ENCODE data around the gene FSIP1.

The FSIP1 gene

DNA sequence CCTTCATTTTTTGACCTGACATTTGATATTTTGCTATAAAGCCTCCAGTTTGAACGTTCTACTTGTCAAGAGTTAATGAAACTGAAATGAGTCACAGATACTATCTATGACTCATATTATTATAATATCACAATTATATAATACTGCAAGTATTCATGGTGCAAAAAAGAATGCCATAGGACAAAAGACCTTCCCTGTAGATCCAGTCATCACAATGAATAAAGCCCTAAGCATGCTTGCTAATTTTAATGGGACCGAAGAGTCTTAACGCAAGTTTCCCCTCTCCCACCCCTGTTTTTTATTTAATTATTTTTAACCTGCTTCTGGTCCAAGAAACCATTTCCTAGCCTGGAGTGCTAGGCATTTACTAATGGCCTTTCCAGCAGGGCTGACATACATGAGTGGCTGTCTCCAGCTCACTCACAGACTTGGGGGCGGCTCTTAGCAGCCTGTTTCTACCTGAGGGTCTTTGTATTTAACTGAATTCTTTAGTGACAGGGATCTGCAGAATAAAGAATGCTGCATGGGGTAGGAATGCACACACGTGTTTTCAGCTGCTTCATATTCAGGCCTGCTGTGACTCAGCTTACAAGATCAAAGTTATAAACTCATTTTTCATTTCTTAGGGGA is 140.5 kb downstream of the FSIP1 start:
- DNase-seq (ENCODE audit: low read depth, low spot score): no peak
- H3K4me3 ChIP-seq (ENCODE audit: low read length): no peak overlapping the region
- H3K27ac ChIP-seq (ENCODE audit: low read length): no peak overlapping the region
- H3K9me3 ChIP-seq (ENCODE audit: control insufficient read depth, insufficient read depth, low read length): no peaks in the 10 kb centered on the region
- 0 out of 2 replicates have a peak, but pooled peaks cover 2% of the 10 kb centered on the region for H3K4me1 ChIP-seq (ENCODE audit: control insufficient read depth, insufficient read depth, low read length)
- no peaks in the 10 kb centered on the region for H3K27me3 ChIP-seq (ENCODE audit: control insufficient read depth, insufficient read depth, low read length)
- WGBS (ENCODE audit: insufficient coverage, insufficient read length): no CpG with 5 or more reads among the region's 5 CpGs
- H3K36me3 ChIP-seq (ENCODE audit: control insufficient read depth, insufficient read depth, low read length): no peaks in the 10 kb centered on the region

DNA sequence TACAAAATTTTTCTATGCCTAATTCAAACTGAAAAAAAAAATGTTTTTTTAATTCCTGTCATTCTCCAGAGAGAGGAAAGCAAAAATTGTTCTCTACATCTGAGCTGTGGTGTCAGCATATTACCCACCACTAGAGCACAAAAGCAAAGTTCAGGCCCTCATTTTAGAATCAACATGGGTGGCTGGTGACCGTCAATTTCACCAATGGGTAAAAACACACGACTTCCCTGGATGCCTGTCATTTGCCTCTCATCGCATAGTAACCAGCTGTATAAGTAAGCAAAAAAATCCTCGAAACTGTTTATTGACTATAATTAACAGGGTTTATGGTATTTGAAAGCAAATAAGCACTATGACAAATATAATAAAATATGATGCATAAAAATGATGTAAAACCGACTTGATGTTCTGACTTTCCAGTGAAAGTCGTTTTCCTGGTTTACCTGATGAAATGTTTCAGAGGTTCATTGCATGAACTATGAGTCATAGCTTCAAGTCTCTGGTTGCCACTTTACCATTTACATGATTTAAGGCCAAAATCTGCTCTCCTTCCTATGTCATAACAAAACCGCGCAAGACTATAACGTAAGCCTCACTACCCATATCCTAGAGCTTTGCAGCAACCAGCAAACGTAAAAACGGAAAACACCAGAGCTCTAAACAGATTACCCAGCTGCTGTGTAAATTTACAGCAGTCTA is 141.3 kb downstream of the FSIP1 start:
- H3K4me1 ChIP-seq (ENCODE audit: control insufficient read depth, insufficient read depth, low read length): 0 out of 2 replicates have a peak, but pooled peaks cover 2% of the 10 kb centered on the region
- H3K4me3 ChIP-seq (ENCODE audit: low read length): no peak overlapping the region
- no peak for DNase-seq (ENCODE audit: low read depth, low spot score)
- no peaks in the 10 kb centered on the region for H3K27me3 ChIP-seq (ENCODE audit: control insufficient read depth, insufficient read depth, low read length)
- H3K9me3 ChIP-seq (ENCODE audit: control insufficient read depth, insufficient read depth, low read length): no peaks in the 10 kb centered on the region
- no peak overlapping the region for H3K27ac ChIP-seq (ENCODE audit: low read length)
- no CpG with 5 or more reads among the region's 11 CpGs for WGBS (ENCODE audit: insufficient coverage, insufficient read length)
- no peaks in the 10 kb centered on the region for H3K36me3 ChIP-seq (ENCODE audit: control insufficient read depth, insufficient read depth, low read length)

GRCh38 chr15:39640665-39641064 is 142.0 kb downstream of the FSIP1 start:
- no peak for DNase-seq (ENCODE audit: low read depth, low spot score)
- WGBS (ENCODE audit: insufficient coverage, insufficient read length): no CpG with 5 or more reads among the region's 3 CpGs
- Histone ChIP-seq H3K4me1 (ENCODE audit: control insufficient read depth, insufficient read depth, low read length) (0 out of 2 replicates have a peak, but pooled peaks cover 2% of the 10 kb centered on the region), H3K27ac (ENCODE audit: low read length) (no peak overlapping the region), H3K9me3 (ENCODE audit: control insufficient read depth, insufficient read depth, low read length) (no peaks in the 10 kb centered on the region), H3K36me3 (ENCODE audit: control insufficient read depth, insufficient read depth, low read length) (no peaks in the 10 kb centered on the region), H3K4me3 (ENCODE audit: low read length) (no peak overlapping the region), H3K27me3 (ENCODE audit: control insufficient read depth, insufficient read depth, low read length) (no peaks in the 10 kb centered on the region)

DNA sequence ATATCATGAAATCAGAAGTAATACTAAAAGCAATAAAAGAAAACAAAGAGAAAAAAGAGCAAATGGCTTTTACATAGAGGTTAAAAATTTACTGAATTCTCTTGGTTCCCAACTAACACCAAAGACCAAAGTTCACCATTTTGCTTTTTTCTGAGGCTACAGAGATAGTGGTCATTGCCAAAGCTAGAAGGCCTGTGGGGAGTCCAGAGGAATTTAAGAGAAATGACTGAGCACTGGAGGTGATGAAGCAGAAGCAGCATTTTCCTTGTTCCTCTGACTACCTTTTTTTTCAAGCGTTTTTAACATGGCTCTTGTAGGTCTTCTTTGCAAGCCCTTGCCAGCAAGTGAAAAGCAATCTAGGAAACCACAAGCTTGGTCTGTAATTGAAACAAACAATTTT is 143.6 kb downstream of the FSIP1 start:
- no peak for DNase-seq (ENCODE audit: low read depth, low spot score)
- Histone ChIP-seq H3K4me1 (ENCODE audit: control insufficient read depth, insufficient read depth, low read length) (no peaks in the 10 kb centered on the region), H3K27me3 (ENCODE audit: control insufficient read depth, insufficient read depth, low read length) (no peaks in the 10 kb centered on the region), H3K36me3 (ENCODE audit: control insufficient read depth, insufficient read depth, low read length) (no peaks in the 10 kb centered on the region), H3K9me3 (ENCODE audit: control insufficient read depth, insufficient read depth, low read length) (no peaks in the 10 kb centered on the region), H3K4me3 (ENCODE audit: low read length) (no peak overlapping the region), H3K27ac (ENCODE audit: low read length) (no peak overlapping the region)
- WGBS (ENCODE audit: insufficient coverage, insufficient read length): no CpG with 5 or more reads among the region's 1 CpG

GRCh38 chr15:39638041-39638440 is 144.6 kb downstream of the FSIP1 start:
- no peak overlapping the region for H3K27ac ChIP-seq (ENCODE audit: low read length)
- DNase-seq (ENCODE audit: low read depth, low spot score): no peak
- WGBS (ENCODE audit: insufficient coverage, insufficient read length): no CpG with 5 or more reads among the region's 1 CpG
- H3K9me3 ChIP-seq (ENCODE audit: control insufficient read depth, insufficient read depth, low read length): no peaks in the 10 kb centered on the region
- H3K36me3 ChIP-seq (ENCODE audit: control insufficient read depth, insufficient read depth, low read length): no peaks in the 10 kb centered on the region
- H3K27me3 ChIP-seq (ENCODE audit: control insufficient read depth, insufficient read depth, low read length): no peaks in the 10 kb centered on the region
- no peak overlapping the region for H3K4me3 ChIP-seq (ENCODE audit: low read length)
- no peaks in the 10 kb centered on the region for H3K4me1 ChIP-seq (ENCODE audit: control insufficient read depth, insufficient read depth, low read length)

- no peaks in the 10 kb centered on the region for H3K27me3 ChIP-seq (ENCODE audit: control insufficient read depth, insufficient read depth, low read length)
- no peaks in the 10 kb centered on the region for H3K4me1 ChIP-seq (ENCODE audit: control insufficient read depth, insufficient read depth, low read length)
- no peak for DNase-seq (ENCODE audit: low read depth, low spot score)
- no peaks in the 10 kb centered on the region for H3K9me3 ChIP-seq (ENCODE audit: control insufficient read depth, insufficient read depth, low read length)
- H3K27ac ChIP-seq (ENCODE audit: low read length): no peak overlapping the region
- no peaks in the 10 kb centered on the region for H3K36me3 ChIP-seq (ENCODE audit: control insufficient read depth, insufficient read depth, low read length)
- H3K4me3 ChIP-seq (ENCODE audit: low read length): no peak overlapping the region
- WGBS (ENCODE audit: insufficient coverage, insufficient read length): no CpG with 5 or more reads among the region's 3 CpGs
These were observed 151.3 kb downstream of the FSIP1 start for GRCh38 chr15:39631357-39631756.

GRCh38 chr15:39629906-39630305 is 152.7 kb downstream of the FSIP1 start:
- H3K36me3 ChIP-seq (ENCODE audit: control insufficient read depth, insufficient read depth, low read length): no peaks in the 10 kb centered on the region
- H3K4me3 ChIP-seq (ENCODE audit: low read length): no peak overlapping the region
- no CpG with 5 or more reads among the region's 3 CpGs for WGBS (ENCODE audit: insufficient coverage, insufficient read length)
- H3K27ac ChIP-seq (ENCODE audit: low read length): no peak overlapping the region
- no peaks in the 10 kb centered on the region for H3K4me1 ChIP-seq (ENCODE audit: control insufficient read depth, insufficient read depth, low read length)
- no peaks in the 10 kb centered on the region for H3K9me3 ChIP-seq (ENCODE audit: control insufficient read depth, insufficient read depth, low read length)
- DNase-seq (ENCODE audit: low read depth, low spot score): no peak
- no peaks in the 10 kb centered on the region for H3K27me3 ChIP-seq (ENCODE audit: control insufficient read depth, insufficient read depth, low read length)

DNA sequence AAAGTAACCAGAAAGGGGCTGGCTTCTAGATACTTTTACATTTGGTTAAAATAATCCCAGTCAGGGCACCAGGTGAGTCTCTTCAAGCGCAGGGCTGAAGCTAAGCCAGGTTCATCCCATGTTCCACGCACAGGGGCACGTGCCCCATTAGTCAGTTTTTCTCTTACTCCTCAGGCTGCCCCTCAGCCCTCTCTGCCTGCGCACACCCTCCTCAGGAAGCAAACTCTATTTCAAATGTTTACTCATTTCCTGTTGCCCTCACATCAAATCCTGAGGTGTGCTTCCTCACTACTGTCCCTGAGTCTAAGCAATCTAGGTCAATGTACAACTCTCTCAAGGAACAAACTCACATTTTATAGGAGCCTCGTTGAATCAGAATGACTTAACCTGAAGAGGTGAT is 153.3 kb downstream of the FSIP1 start:
- Histone ChIP-seq H3K4me3 (ENCODE audit: low read length) (no peak overlapping the region), H3K9me3 (ENCODE audit: control insufficient read depth, insufficient read depth, low read length) (no peaks in the 10 kb centered on the region), H3K27me3 (ENCODE audit: control insufficient read depth, insufficient read depth, low read length) (no peaks in the 10 kb centered on the region), H3K4me1 (ENCODE audit: control insufficient read depth, insufficient read depth, low read length) (no peaks in the 10 kb centered on the region), H3K27ac (ENCODE audit: low read length) (no peak overlapping the region), H3K36me3 (ENCODE audit: control insufficient read depth, insufficient read depth, low read length) (no peaks in the 10 kb centered on the region)
- DNase-seq (ENCODE audit: low read depth, low spot score): no peak
- no CpG with 5 or more reads among the region's 5 CpGs for WGBS (ENCODE audit: insufficient coverage, insufficient read length)

- Histone ChIP-seq H3K4me1 (ENCODE audit: control insufficient read depth, insufficient read depth, low read length) (no peaks in the 10 kb centered on the region), H3K27ac (ENCODE audit: low read length) (no peak overlapping the region), H3K36me3 (ENCODE audit: control insufficient read depth, insufficient read depth, low read length) (no peaks in the 10 kb centered on the region), H3K27me3 (ENCODE audit: control insufficient read depth, insufficient read depth, low read length) (no peaks in the 10 kb centered on the region), H3K4me3 (ENCODE audit: low read length) (no peak overlapping the region), H3K9me3 (ENCODE audit: control insufficient read depth, insufficient read depth, low read length) (no peaks in the 10 kb centered on the region)
- DNase-seq (ENCODE audit: low read depth, low spot score): no peak
- no CpG with 5 or more reads among the region's 9 CpGs for whole genome bisulfite sequencing (ENCODE audit: insufficient coverage, insufficient read length)
These were observed 153.9 kb downstream of the FSIP1 start for GRCh38 chr15:39628546-39629257.

DNA sequence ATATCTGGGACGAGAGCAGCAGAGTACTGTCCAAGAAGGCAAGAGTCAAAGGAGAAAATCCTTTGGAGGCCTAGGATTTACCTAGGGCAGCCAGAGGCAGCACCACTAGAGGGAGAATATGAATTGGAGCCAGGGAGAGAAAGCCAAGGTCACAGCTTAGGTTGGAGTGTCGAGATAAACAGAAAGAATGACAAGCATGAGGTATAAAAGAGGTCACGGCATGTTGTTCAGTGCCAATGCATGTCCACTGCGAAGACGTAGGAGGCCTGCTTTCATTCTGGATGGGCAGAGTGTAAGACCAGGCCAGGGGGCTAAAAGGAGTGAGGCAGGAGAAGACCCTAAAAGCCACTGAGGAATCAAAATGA is 154.5 kb downstream of the FSIP1 start:
- DNase-seq (ENCODE audit: low read depth, low spot score): no peak

More for the DNA sequence above, 154.5 kb downstream of the FSIP1 start:
- Histone ChIP-seq H3K9me3 (ENCODE audit: control insufficient read depth, insufficient read depth, low read length) (no peaks in the 10 kb centered on the region), H3K4me3 (ENCODE audit: low read length) (no peak overlapping the region), H3K4me1 (ENCODE audit: control insufficient read depth, insufficient read depth, low read length) (no peaks in the 10 kb centered on the region), H3K27ac (ENCODE audit: low read length) (no peak overlapping the region), H3K27me3 (ENCODE audit: control insufficient read depth, insufficient read depth, low read length) (no peaks in the 10 kb centered on the region), H3K36me3 (ENCODE audit: control insufficient read depth, insufficient read depth, low read length) (no peaks in the 10 kb centered on the region)
- no CpG with 5 or more reads among the region's 5 CpGs for WGBS (ENCODE audit: insufficient coverage, insufficient read length)
